Activated CD8-positive, alpha-beta T cell treated with anti-CD3 and anti-CD28 coated beads, Interleukin-2, amount 10 ng/mL, durations not matched to agents 7 days and 5 days (primary cell): ENCODE data around the gene SYNPO2. TPM values are rescaled to one million over a fixed set of nuclear protein-coding genes. Genes with fewer than 3 reads are reported as not detected.
A peak's percentile ranks its signal among the peaks of the same experiment; 100 is the strongest.
"Not testable (repeated sequence)": the region's sequence is repeated elsewhere in the genome, so short reads cannot be mapped to it uniquely, and the experiment has no call there.

Source experiments
- ATAC-seq: fragments of 150-1000 bp; cut with Tn5 transposase; one replicate; pipeline ENCODE4 v1.10.0; 2021; ENCODE audit warnings: moderate library complexity
- CTCF ChIA-PET: fragments of 350-600 bp; sonication (Branson Sonifier 250); formaldehyde crosslinking; loops from one replicate; lab custom pipeline; 2021; ENCODE audit warnings: antibody characterized with exemption; lab: Charles Lee
- POLR2A ChIA-PET: fragments of 350-600 bp; sonication (Branson Sonifier 250); formaldehyde crosslinking; loops from one replicate; lab custom pipeline; 2021; ENCODE audit warnings: antibody characterized with exemption; lab: Charles Lee
- DNase-seq: peaks from one replicate; pipeline ENCODE4 v3.0.0-alpha.2; 2020
- H3K27ac Mint-ChIP-seq: one replicate; pipeline ENCODE4 v1.8.0; 2021; ENCODE audit warnings: mild to moderate bottlenecking, mixed read lengths
- H3K27me3 Mint-ChIP-seq: one replicate; pipeline ENCODE4 v1.8.0; 2021; ENCODE audit warnings: low read depth, mixed read lengths
- H3K36me3 Mint-ChIP-seq: one replicate; pipeline ENCODE4 v1.8.0; 2021; ENCODE audit warnings: low read depth, mixed read lengths
- H3K4me1 Mint-ChIP-seq: one replicate; pipeline ENCODE4 v1.8.0; 2021; ENCODE audit warnings: low read depth, mixed read lengths
- H3K4me3 Mint-ChIP-seq: one replicate; pipeline ENCODE4 v1.8.0; 2021; ENCODE audit warnings: mild to moderate bottlenecking, mixed read lengths
- H3K9me3 Mint-ChIP-seq: one replicate; pipeline ENCODE4 v1.8.0; 2022; ENCODE audit warnings: mixed read lengths; ENCODE audit not compliant: insufficient read depth
- total RNA-seq, 2 experiments: library from RNA; stranded (reverse); gene quantifications; one replicate each; pipeline ENCODE4 v1.2.3, GENCODE V29; 2021

The SYNPO2 gene
- total RNA-seq, 2 experiments from 2014 or later = 0.60 to 0.74 TPM

GRCh38 chr4:118962540-118962939 is 73.9 kb downstream of the SYNPO2 start:
- no peak overlapping the region for H3K27ac Mint-ChIP-seq
- POLR2A ChIA-PET = interaction anchor here (0.6 kb wide), 1 partner anchor 272 kb away, joined by 6 read pairs; no protein-coding TSS in a partner anchor
- peaks cover 2% of the 10 kb centered on the region for H3K27me3 Mint-ChIP-seq
- H3K36me3 Mint-ChIP-seq = no peaks in the 10 kb centered on the region
- CTCF ChIA-PET = interaction anchor here (1.4 kb wide), 2 partner anchors 191 to 221 kb away, joined by 3 to 4 read pairs; no protein-coding TSS in a partner anchor
- no peak for DNase-seq
- H3K9me3 Mint-ChIP-seq = no peaks in the 10 kb centered on the region
- H3K4me1 Mint-ChIP-seq = no peaks in the 10 kb centered on the region
- no peak for ATAC-seq
- H3K4me3 Mint-ChIP-seq = no peak overlapping the region

- Mint-ChIP-seq H3K36me3 (peaks cover 3% of the 10 kb centered on the region), H3K27me3 (peaks cover 2% of the 10 kb centered on the region), H3K9me3 (no peaks in the 10 kb centered on the region), H3K4me3 (no peak overlapping the region), H3K4me1 (peaks cover 12% of the 10 kb centered on the region), H3K27ac (no peak overlapping the region)
- ATAC-seq = no peak
- ChIA-PET CTCF (no interaction called here), POLR2A (no interaction called here)
- DNase-seq = no peak
These were observed 76.3 kb downstream of the SYNPO2 start for GRCh38 chr4:118964891-118965411.

GRCh38 chr4:118967393-118967792 is 78.7 kb downstream of the SYNPO2 start:
- Mint-ChIP-seq H3K9me3 (no peaks in the 10 kb centered on the region), H3K4me1 (peaks cover 12% of the 10 kb centered on the region), H3K27me3 (no peaks in the 10 kb centered on the region), H3K27ac (no peak overlapping the region), H3K36me3 (peaks cover 3% of the 10 kb centered on the region), H3K4me3 (no peak overlapping the region)
- DNase-seq (no peak), ATAC-seq (no peak)
- ChIA-PET POLR2A (no interaction called here), CTCF (interaction anchor here (0.6 kb wide), 2 partner anchors 154 to 914 kb away, joined by 3 read pairs; no protein-coding TSS in a partner anchor)

GRCh38 chr4:118968005-118968404 is 79.4 kb downstream of the SYNPO2 start:
- ChIA-PET POLR2A (no interaction called here), CTCF (interaction anchor here (0.6 to 1.2 kb wide), 2 partner anchors 77 to 153 kb away, joined by 3 read pairs; no protein-coding TSS in a partner anchor)
- Mint-ChIP-seq H3K4me1 (peaks cover 12% of the 10 kb centered on the region), H3K27me3 (no peaks in the 10 kb centered on the region), H3K9me3 (no peaks in the 10 kb centered on the region), H3K36me3 (peaks cover 3% of the 10 kb centered on the region), H3K4me3 (no peak overlapping the region), H3K27ac (peak overlapping the region; percentile 56)
- DNase-seq = peak; percentile 41
- ATAC-seq = peak; percentile 88

GRCh38 chr4:118968813-118969212 is 80.2 kb downstream of the SYNPO2 start:
- Mint-ChIP-seq H3K27me3 (no peaks in the 10 kb centered on the region), H3K4me3 (no peak overlapping the region), H3K4me1 (peaks cover 12% of the 10 kb centered on the region), H3K36me3 (peaks cover 3% of the 10 kb centered on the region), H3K9me3 (no peaks in the 10 kb centered on the region), H3K27ac (no peak overlapping the region)
- POLR2A ChIA-PET = no interaction called here
- CTCF ChIA-PET = interaction anchor here (1.2 kb wide), 1 partner anchor 78 kb away, joined by 3 read pairs; no protein-coding TSS in a partner anchor
- no peak for DNase-seq
- no peak for ATAC-seq

GRCh38 chr4:118969359-118969758 is 80.7 kb downstream of the SYNPO2 start:
- peaks cover 12% of the 10 kb centered on the region for H3K4me1 Mint-ChIP-seq
- no peak overlapping the region for H3K27ac Mint-ChIP-seq
- no peak for DNase-seq
- no peak overlapping the region for H3K4me3 Mint-ChIP-seq
- no peak for ATAC-seq
- H3K36me3 Mint-ChIP-seq = peaks cover 3% of the 10 kb centered on the region
- ChIA-PET CTCF (no interaction called here), POLR2A (no interaction called here)
- no peaks in the 10 kb centered on the region for H3K27me3 Mint-ChIP-seq
- H3K9me3 Mint-ChIP-seq = no peaks in the 10 kb centered on the region

- no peaks in the 10 kb centered on the region for H3K9me3 Mint-ChIP-seq
- peaks cover 3% of the 10 kb centered on the region for H3K36me3 Mint-ChIP-seq
- H3K27me3 Mint-ChIP-seq = no peaks in the 10 kb centered on the region
- no peak overlapping the region for H3K27ac Mint-ChIP-seq
- DNase-seq = no peak
- no peak for ATAC-seq
- no peak overlapping the region for H3K4me3 Mint-ChIP-seq
- ChIA-PET POLR2A (no interaction called here), CTCF (interaction anchor here (1.7 to 2.1 kb wide), 2 partner anchors 9 to 656 kb away, joined by 5 read pairs; partner anchors contain the start of gene PDE5A)
- H3K4me1 Mint-ChIP-seq = peaks cover 12% of the 10 kb centered on the region
These were observed 83.5 kb downstream of the SYNPO2 start for GRCh38 chr4:118972167-118972566.

- ATAC-seq = no peak
These were observed 84.6 kb downstream of the SYNPO2 start for GRCh38 chr4:118973295-118973694.

GRCh38 chr4:118974758-118975157 is 86.1 kb downstream of the SYNPO2 start:
- H3K27me3 Mint-ChIP-seq = no peaks in the 10 kb centered on the region
- CTCF ChIA-PET = interaction anchor here (2.0 kb wide), 1 partner anchor 654 kb away, joined by 5 read pairs; the partner anchor contains the start of gene PDE5A
- ATAC-seq (no peak), DNase-seq (no peak)
- no peaks in the 10 kb centered on the region for H3K9me3 Mint-ChIP-seq
- no peaks in the 10 kb centered on the region for H3K36me3 Mint-ChIP-seq
- no peak overlapping the region for H3K27ac Mint-ChIP-seq
- H3K4me3 Mint-ChIP-seq = no peak overlapping the region
- H3K4me1 Mint-ChIP-seq = no peaks in the 10 kb centered on the region
- POLR2A ChIA-PET = no interaction called here

More at GRCh38 chr4:118973295-118973694, 84.6 kb downstream of the SYNPO2 start:
- Mint-ChIP-seq H3K36me3 (peaks cover 2% of the 10 kb centered on the region), H3K4me1 (peaks cover 5% of the 10 kb centered on the region), H3K9me3 (no peaks in the 10 kb centered on the region), H3K4me3 (no peak overlapping the region), H3K27ac (no peak overlapping the region), H3K27me3 (no peaks in the 10 kb centered on the region)
- no peak for DNase-seq
- ChIA-PET POLR2A (no interaction called here), CTCF (interaction anchor here (0.8 to 2.1 kb wide), 4 partner anchors 8 to 655 kb away, joined by 3 to 5 read pairs (median 4); partner anchors contain the start of gene PDE5A)

- H3K27me3 Mint-ChIP-seq = no peaks in the 10 kb centered on the region
- H3K36me3 Mint-ChIP-seq = no peaks in the 10 kb centered on the region
- H3K9me3 Mint-ChIP-seq = no peaks in the 10 kb centered on the region
- ChIA-PET POLR2A (no interaction called here), CTCF (interaction anchor here (2.0 kb wide), 1 partner anchor 653 kb away, joined by 5 read pairs; the partner anchor contains the start of gene PDE5A)
- ATAC-seq = no peak
- no peak overlapping the region for H3K27ac Mint-ChIP-seq
- H3K4me3 Mint-ChIP-seq = no peak overlapping the region
- no peaks in the 10 kb centered on the region for H3K4me1 Mint-ChIP-seq
- DNase-seq = no peak
These were observed 87.0 kb downstream of the SYNPO2 start for GRCh38 chr4:118975449-118976192.

GRCh38 chr4:118976193-118976560 is 87.5 kb downstream of the SYNPO2 start:
- not testable (repeated sequence) for H3K9me3 Mint-ChIP-seq, ATAC-seq

GRCh38 chr4:118977100-118977499 is 88.4 kb downstream of the SYNPO2 start:
- ATAC-seq, CTCF ChIA-PET, H3K9me3 Mint-ChIP-seq, H3K27ac Mint-ChIP-seq, H3K27me3 Mint-ChIP-seq, DNase-seq, H3K4me3 Mint-ChIP-seq, H3K36me3 Mint-ChIP-seq, H3K4me1 Mint-ChIP-seq: not testable (repeated sequence)
- POLR2A ChIA-PET = interaction anchor here (0.6 kb wide), 1 partner anchor 183 kb away, joined by 3 read pairs; no protein-coding TSS in a partner anchor

More at GRCh38 chr4:118976193-118976560, 87.5 kb downstream of the SYNPO2 start:
- H3K36me3 Mint-ChIP-seq, H3K27me3 Mint-ChIP-seq, H3K27ac Mint-ChIP-seq, H3K4me1 Mint-ChIP-seq, DNase-seq, H3K4me3 Mint-ChIP-seq, POLR2A ChIA-PET, CTCF ChIA-PET: not testable (repeated sequence)
